Panc1 (cell line): ENCODE data around the gene TSPAN10. TPM values are rescaled to one million over a fixed set of nuclear protein-coding genes. Genes with fewer than 3 reads are reported as not detected.
A peak's percentile ranks its signal among the peaks of the same experiment; 100 is the strongest.

Experiments
- ATAC-seq: fragments of 200-7000 bp; cut with Tn5 transposase; 2 replicates; pipeline ENCODE4 v1.9.1; 2020; ENCODE audit warnings: mild to moderate bottlenecking, moderate library complexity
- BruUV-seq: library from RNA; stranded (reverse); fragments of 400-500 nt; replicated peaks from 2 replicates; lab custom pipeline; 2021; lab: Mats Ljungman, UMichigan
- CTCF ChIA-PET: fragments of 300-600 bp; sonication (Branson Sonifier 250); formaldehyde crosslinking; loops from one replicate; lab custom pipeline; 2022; ENCODE audit warnings: antibody characterized with exemption; lab: Charles Lee
- POLR2A ChIA-PET: fragments of 300-600 bp; sonication (Branson Sonifier 250); formaldehyde crosslinking; loops from one replicate; lab custom pipeline; 2022; ENCODE audit warnings: antibody characterized with exemption; lab: Charles Lee
- DNase-seq: peaks from one replicate; pipeline ENCODE4 v3.0.0-alpha.2; 2010; ENCODE audit warnings: low read depth, low spot score
- H3K27ac ChIP-seq: 2 replicates; pipeline ENCODE4 v1.5.1; 2011; ENCODE audit warnings: mild to moderate bottlenecking, low read length, inconsistent platforms
- H3K27me3 ChIP-seq: fragments of 200-500 bp; sonication (Bioruptor generic); 2 replicates; pipeline ENCODE4 v1.6.0; 2014; ENCODE audit warnings: low read length, inconsistent platforms; ENCODE audit not compliant: control insufficient read depth, insufficient read depth
- H3K36me3 ChIP-seq: fragments of 200-500 bp; sonication (Bioruptor generic); 2 replicates; pipeline ENCODE4 v1.5.1; 2014; ENCODE audit warnings: inconsistent platforms, mild to moderate bottlenecking, low read length, moderate library complexity; ENCODE audit not compliant: control insufficient read depth, insufficient read depth
- H3K4me1 ChIP-seq: 2 replicates; pipeline ENCODE4 v1.5.1; 2011; ENCODE audit warnings: inconsistent platforms, mild to moderate bottlenecking, low read length, moderate library complexity; ENCODE audit not compliant: control insufficient read depth, insufficient read depth
- H3K4me3 ChIP-seq, 2 experiments: 2 replicates each; pipeline ENCODE4 v1.5.1; 2011 to 2012; ENCODE audit warnings: low read depth in 2 of 2, low read length in 2 of 2, mild to moderate bottlenecking in 2 of 2, inconsistent platforms in 1 of 2, moderate library complexity in 1 of 2
- H3K9me3 ChIP-seq: fragments of 200-500 bp; sonication (Bioruptor generic); 2 replicates; pipeline ENCODE4 v1.5.1; 2014; ENCODE audit warnings: low read depth, mild to moderate bottlenecking, inconsistent platforms, low read length, moderate library complexity; ENCODE audit not compliant: control insufficient read depth, insufficient read depth
- CTCF ChIP-seq: fragments of 450-650 bp; IDR thresholded peaks from 2 replicates; pipeline ENCODE4 v1.5.1; 2017; ENCODE audit warnings: mild to moderate bottlenecking
- POLR2AphosphoS5 ChIP-seq: IDR thresholded peaks from 2 replicates; pipeline ENCODE4 v1.6.1; 2012; ENCODE audit warnings: mild to moderate bottlenecking, low read depth, low read length, moderate library complexity
- REST ChIP-seq, 2 experiments: IDR thresholded peaks; 2 replicates each; pipeline ENCODE4 v1.6.1; 2011 to 2012; ENCODE audit warnings: low read depth in 2 of 2, control low read depth in 1 of 2, low read length in 1 of 2, mild to moderate bottlenecking in 1 of 2, moderate library complexity in 1 of 2; ENCODE audit not compliant: insufficient read depth in 1 of 2
- SIN3A ChIP-seq: IDR thresholded peaks from 2 replicates; pipeline ENCODE4 v1.6.1; 2012; ENCODE audit warnings: low read depth, mild to moderate bottlenecking, low read length, moderate library complexity, borderline replicate concordance; ENCODE audit not compliant: insufficient read depth
- TCF7L2 ChIP-seq: IDR thresholded peaks from 2 replicates; pipeline ENCODE4 v1.6.1; 2011; ENCODE audit warnings: mild to moderate bottlenecking, low read depth, low read length, inconsistent platforms
- in situ Hi-C: cut with HindIII; loops from 2 replicates; pipeline ENCODE4 v1.10.0; 2016; ENCODE audit warnings: low sequenced_read_pairs, low pct_unique_long_range_greater_than_20kb
- intact Hi-C: fragments of 100-400 bp; cut with micrococcal nuclease; formaldehyde crosslinking; loops from one replicate; pipeline ENCODE4 v1.10.0; 2022; ENCODE audit not compliant: unreplicated experiment
- total RNA-seq: library from RNA; stranded (reverse); gene quantifications from one replicate; pipeline ENCODE4 v1.2.1, GENCODE V29; 2021; ENCODE audit not compliant: unreplicated experiment

Gene TSPAN10
- total RNA-seq, 1 experiment from 2014 or later: 4.8 TPM

GRCh38 chr17:81667754-81668153 is 30.8 kb downstream of the TSPAN10 start:
- TF ChIP-seq TCF7L2 (no peak), CTCF (no peak), REST (IDR thresholded peaks at IDR 0.05; ENCODE audit: insufficient read depth in 1 of 2, low read depth in 2 of 2, low read length in 1 of 2) (no peak), SIN3A (no peak), POLR2AphosphoS5 (no peak)
- H3K27me3 ChIP-seq: no peaks in the 10 kb centered on the region
- in situ Hi-C loops: no loop called here
- intact Hi-C loops: loop anchor here (5.0 kb wide), 1 partner anchor 35 kb away; no protein-coding TSS in a partner anchor
- DNase-seq: no peak
- H3K27ac ChIP-seq: peak overlapping the region; percentile 83
- H3K4me3 ChIP-seq: peak overlapping the region; percentile 86 to 88
- H3K9me3 ChIP-seq: no peaks in the 10 kb centered on the region
- peaks cover 21% of the 10 kb centered on the region for H3K4me1 ChIP-seq
- ChIA-PET POLR2A (interaction anchor here (0.7 kb wide), 1 partner anchor 148 kb away, joined by 8 read pairs; no protein-coding TSS in a partner anchor), CTCF (interaction anchor here (0.7 kb wide), 1 partner anchor 19 kb away, joined by 3 read pairs; no protein-coding TSS in a partner anchor)
- H3K36me3 ChIP-seq: no peaks in the 10 kb centered on the region; the same call in 1 of the 2 replicates
- ATAC-seq: no peak
- BruUV-seq: TSS peak; percentile 80

- no peak for TF ChIP-seq CTCF
- TF ChIP-seq SIN3A: no peak
- no peak for TF ChIP-seq REST (IDR thresholded peaks at IDR 0.05; ENCODE audit: insufficient read depth in 1 of 2, low read depth in 2 of 2, low read length in 1 of 2)
- no peak for TF ChIP-seq POLR2AphosphoS5
- H3K36me3 ChIP-seq: peaks cover 4% of the 10 kb centered on the region
- ATAC-seq: no peak
These were observed 35.5 kb downstream of the TSPAN10 start for GRCh38 chr17:81672504-81672903.

More at GRCh38 chr17:81672504-81672903, 35.5 kb downstream of the TSPAN10 start:
- H3K27ac ChIP-seq: no peak overlapping the region
- DNase-seq: no peak
- no peaks in the 10 kb centered on the region for H3K9me3 ChIP-seq
- POLR2A ChIA-PET: no interaction called here
- no TSS peak for BruUV-seq
- peaks cover 16% of the 10 kb centered on the region for H3K4me1 ChIP-seq
- in situ Hi-C loops: no loop called here
- H3K4me3 ChIP-seq: no peak overlapping the region
- intact Hi-C loops: no loop called here
- no peaks in the 10 kb centered on the region for H3K27me3 ChIP-seq
- CTCF ChIA-PET: no interaction called here
